ENCODE measurements around the gene PAIP2B.
"Not testable (repeated sequence)": the region's sequence is repeated elsewhere in the genome, so short reads cannot be mapped to it uniquely, and the experiment has no call there.

PAIP2B gene

DNA sequence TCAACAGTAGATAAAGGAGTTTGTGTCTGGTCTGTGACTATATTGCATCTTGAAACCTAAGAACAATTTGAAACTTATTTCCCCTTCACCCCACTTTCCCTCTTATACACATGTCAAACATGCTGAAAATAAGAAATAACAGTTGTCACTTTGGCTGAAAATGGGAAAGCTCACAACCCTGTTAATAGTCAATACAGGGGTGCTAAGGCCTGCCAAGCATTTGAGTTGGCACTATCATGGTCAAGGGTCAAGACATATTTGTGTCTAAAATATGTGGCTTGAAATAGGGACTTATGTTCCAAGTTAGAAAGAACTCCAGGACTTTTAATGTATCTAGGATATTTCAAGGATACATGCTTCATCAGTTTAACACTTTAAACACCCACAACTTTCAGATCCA, 20.6 kb downstream of the PAIP2B start:
- no peak overlapping the region for H3K4me3 ChIP-seq (ENCODE audit: low read length)

DNA sequence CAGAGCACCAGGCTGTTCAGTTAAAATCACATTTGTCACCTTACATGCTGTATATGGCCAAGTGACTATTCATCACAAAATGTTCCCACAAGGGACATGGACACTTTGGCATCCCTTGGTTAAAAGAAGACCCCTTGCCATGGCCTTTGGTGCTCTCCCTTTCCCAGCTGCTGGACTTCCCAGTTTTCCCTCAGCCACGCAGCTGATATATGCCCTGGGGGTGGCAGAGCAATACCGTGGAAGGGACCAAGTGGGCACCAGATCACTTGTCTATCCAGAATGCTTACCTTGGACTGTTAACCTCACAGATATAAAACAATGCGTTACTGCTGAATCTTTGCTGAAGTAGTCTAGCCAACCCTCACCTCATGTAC, 35.3 kb downstream of the PAIP2B start:
- TF ChIP-seq, protein P1, sequence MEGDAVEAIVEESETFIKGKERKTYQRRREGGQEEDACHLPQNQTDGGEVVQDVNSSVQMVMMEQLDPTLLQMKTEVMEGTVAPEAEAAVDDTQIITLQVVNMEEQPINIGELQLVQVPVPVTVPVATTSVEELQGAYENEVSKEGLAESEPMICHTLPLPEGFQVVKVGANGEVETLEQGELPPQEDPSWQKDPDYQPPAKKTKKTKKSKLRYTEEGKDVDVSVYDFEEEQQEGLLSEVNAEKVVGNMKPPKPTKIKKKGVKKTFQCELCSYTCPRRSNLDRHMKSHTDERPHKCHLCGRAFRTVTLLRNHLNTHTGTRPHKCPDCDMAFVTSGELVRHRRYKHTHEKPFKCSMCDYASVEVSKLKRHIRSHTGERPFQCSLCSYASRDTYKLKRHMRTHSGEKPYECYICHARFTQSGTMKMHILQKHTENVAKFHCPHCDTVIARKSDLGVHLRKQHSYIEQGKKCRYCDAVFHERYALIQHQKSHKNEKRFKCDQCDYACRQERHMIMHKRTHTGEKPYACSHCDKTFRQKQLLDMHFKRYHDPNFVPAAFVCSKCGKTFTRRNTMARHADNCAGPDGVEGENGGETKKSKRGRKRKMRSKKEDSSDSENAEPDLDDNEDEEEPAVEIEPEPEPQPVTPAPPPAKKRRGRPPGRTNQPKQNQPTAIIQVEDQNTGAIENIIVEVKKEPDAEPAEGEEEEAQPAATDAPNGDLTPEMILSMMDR (IDR thresholded peaks at IDR 0.05; ENCODE audit: insufficient read depth, low read depth, low read length, missing control alignments), result no peak
- DNase-seq (ENCODE audit: low read depth), result no peak
- no peak overlapping the region for H3K4me3 ChIP-seq (ENCODE audit: low read length)

More for the DNA sequence above, 20.6 kb downstream of the PAIP2B start:
- no peak for DNase-seq (ENCODE audit: low read depth)
- TF ChIP-seq, protein P1 (IDR thresholded peaks at IDR 0.05; ENCODE audit: insufficient read depth, low read depth, low read length, missing control alignments), result no peak

DNA sequence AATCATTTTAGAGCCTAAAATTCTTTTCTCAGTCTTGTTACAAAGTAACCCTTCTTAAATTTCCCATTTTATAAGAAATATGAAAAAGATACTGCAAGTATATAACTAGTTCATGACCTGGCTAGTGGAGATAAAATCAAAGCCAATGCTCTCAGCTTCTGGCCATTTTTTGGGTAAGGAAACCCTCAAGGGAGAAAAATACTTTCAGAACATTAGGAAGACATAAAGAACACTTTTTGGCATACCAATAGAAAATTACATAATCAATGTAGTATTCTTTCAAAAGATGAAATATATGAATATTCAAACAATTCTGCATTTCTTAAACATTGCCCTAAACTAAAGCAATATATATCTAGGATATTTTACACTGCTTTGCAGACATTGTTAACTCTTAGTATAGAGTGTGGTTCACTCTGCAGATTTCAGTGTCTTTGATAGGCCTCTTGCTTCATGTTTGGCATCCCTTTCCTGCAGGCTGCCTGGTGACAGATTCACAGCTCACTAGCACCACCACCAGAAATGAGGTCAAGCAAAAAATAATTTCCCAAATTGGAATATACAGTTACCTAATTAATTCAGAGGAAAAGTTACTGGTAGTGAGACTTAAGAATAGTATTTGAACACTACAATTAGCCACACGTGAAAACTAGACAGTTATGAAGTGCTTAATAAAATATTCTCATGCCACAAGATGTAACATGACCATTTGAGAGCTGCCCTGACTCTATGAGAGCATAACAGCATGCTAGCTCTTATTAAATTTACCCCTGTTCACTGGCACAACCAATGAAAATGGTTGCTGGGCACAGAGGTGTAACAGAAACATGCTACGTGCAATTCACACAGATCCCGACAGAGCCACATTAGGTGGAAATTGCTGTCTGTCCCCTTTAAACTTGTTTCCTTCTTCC, 36.0 kb downstream of the PAIP2B start:
- no peak overlapping the region for H3K4me3 ChIP-seq (ENCODE audit: low read length)
- TF ChIP-seq, protein P1 (IDR thresholded peaks at IDR 0.05; ENCODE audit: insufficient read depth, low read depth, low read length, missing control alignments), result peak; percentile 45
- DNase-seq (ENCODE audit: low read depth), result peak; percentile 35

DNA sequence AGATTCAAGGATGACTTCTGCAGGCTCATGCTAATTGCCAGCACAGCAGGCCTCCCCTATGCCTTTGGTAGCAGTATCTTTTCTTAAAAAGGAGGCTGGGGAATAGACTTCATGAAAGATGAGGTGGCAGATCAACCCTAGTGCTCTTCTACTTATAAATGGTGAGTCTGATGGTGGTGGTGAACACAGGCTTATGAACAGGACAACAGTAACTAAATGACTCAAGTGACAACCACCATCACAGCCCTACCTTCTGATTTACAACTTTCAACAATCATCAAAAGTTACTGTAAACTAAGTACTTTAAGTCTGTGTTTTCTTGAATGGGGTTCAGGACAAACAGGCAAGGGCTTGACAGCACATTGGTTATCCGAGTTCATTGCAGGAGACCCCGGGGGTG, 39.3 kb downstream of the PAIP2B start:
- TF ChIP-seq, protein P1 (IDR thresholded peaks at IDR 0.05; ENCODE audit: insufficient read depth, low read depth, low read length, missing control alignments), result no peak
- no peak for DNase-seq (ENCODE audit: low read depth)

DNA sequence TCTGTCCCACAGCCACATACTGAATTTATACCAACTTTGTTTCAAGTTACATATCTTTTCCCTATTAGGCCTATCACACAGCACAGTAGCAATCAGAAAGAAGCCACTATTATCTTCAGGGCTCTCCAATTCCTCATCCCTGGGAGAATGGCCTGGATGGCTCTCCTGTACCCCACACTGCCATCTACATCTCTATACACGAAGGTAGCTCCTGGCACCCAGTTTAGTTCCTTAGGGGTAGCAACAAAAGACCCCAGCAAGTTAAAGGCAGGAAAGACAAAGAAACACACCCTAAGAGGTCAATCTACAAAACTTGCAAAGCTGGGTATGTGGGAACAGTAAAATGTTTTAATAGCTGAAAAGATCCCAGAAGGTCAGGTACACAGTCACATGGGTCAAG, 39.9 kb downstream of the PAIP2B start:
- H3K4me3 ChIP-seq (ENCODE audit: low read length), result no peak overlapping the region
- TF ChIP-seq, protein P1 (IDR thresholded peaks at IDR 0.05; ENCODE audit: insufficient read depth, low read depth, low read length, missing control alignments), result no peak

More for the DNA sequence above, 39.3 kb downstream of the PAIP2B start:
- H3K4me3 ChIP-seq (ENCODE audit: low read length), result no peak overlapping the region

DNA sequence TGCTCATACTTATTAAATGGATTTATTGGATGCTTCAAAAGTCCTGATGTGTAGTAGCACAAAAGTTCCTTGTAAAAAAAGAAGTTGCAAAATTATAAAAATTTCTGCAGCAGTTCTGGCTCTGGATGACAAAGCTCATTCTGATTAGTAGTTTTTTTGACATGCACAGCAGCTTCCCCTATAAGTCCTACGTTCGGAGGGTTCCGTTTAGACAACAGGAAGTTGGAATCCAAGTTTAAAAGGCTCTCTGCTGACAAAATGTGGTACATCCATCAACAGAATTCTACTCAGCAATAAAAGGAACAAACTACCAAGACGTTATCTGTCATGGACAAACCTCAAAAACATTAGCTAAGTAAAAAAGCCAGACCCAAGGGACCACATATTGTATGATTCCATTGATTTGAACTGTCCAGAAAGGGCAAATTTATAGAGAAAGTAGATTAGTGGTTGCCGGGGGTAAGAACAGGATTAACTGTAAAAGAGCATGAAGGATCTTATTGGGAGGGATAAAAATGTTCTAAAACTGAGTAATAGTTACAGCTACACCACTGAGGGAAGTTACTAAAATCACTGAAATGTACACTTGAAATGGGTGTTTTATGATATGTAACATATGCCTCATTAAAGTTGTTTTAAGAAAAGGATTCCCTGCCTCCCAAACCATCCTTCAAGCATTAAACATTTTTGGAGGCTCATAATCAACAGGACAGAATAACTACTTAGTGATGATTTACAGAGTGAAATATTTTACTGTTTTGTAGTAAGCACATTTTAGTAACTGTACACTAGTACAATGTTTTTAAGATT, 43.4 kb downstream of the PAIP2B start:
- not testable (repeated sequence) for H3K4me3 ChIP-seq (ENCODE audit: low read length); DNase-seq (ENCODE audit: low read depth)

More for the DNA sequence above, 39.9 kb downstream of the PAIP2B start:
- DNase-seq (ENCODE audit: low read depth), result no peak

DNA sequence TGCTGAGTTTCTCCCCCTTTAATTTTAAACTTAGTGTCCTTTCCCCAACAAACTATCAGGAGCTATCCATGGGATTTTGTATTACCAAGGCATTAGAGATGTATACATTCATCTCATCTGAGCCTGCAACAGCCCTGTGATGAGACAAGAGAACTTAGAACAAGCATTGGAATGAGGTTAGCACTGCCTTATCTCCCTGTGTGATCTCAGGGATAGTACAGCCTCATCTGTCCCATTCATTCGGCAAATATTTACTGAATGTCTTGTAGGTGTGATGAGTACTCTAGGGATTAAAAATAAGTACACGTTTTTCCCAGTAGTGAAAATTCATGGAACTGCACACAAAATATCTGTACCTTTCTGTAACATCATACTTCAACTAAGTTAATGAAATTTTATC, 45.6 kb downstream of the PAIP2B start:
- TF ChIP-seq, protein P1 (IDR thresholded peaks at IDR 0.05; ENCODE audit: insufficient read depth, low read depth, low read length, missing control alignments), result no peak
- no peak for DNase-seq (ENCODE audit: low read depth)
- H3K4me3 ChIP-seq (ENCODE audit: low read length), result no peak overlapping the region

DNA sequence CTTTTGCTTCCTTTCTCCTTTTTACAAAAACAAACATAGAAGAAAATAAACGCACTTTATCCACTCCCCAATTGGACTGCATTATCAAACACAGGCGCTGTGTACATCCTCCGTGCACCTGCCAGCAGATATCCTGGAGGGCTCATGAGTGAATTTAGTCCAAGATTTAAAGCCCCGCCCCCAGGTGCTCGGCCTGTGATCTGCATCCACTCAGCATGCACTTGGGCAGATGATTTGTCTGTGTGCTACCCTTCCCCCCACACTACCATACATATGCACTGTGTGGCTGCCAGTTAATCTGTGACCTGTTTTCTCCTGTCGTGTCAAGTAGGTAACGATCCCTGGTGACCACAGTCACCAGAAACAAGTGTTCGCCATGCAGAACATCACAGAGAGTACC, 48.1 kb downstream of the PAIP2B start:
- H3K4me3 ChIP-seq (ENCODE audit: low read length); DNase-seq (ENCODE audit: low read depth): not testable (repeated sequence)

All from epithelial cell of esophagus (primary cell).